GM10248 (cell line): Measurements from ENCODE around the gene PSTK.

Source experiments
- CTCF ChIA-PET: fragments of 300-600 bp; sonication (Branson Sonifier 250); formaldehyde crosslinking; extraction: SDS; loops from one replicate; lab custom pipeline; 2021; ENCODE audit warnings: antibody characterized with exemption; lab: Yijun Ruan, JAX
- POLR2A ChIA-PET: fragments of 350-650 bp; sonication (Branson Sonifier 250); formaldehyde crosslinking; extraction: SDS; loops from one replicate; lab custom pipeline; 2020; ENCODE audit warnings: antibody characterized with exemption; lab: Yijun Ruan, JAX
- DNase-seq: peaks from one replicate; pipeline ENCODE4 v3.0.0; 2012; ENCODE audit errors: extremely low spot score
- CTCF ChIP-seq: IDR thresholded peaks from 2 replicates; pipeline ENCODE4 v1.5.1; 2012; ENCODE audit warnings: mild to moderate bottlenecking, low read depth; ENCODE audit errors: extremely low read depth, missing control alignments, control extremely low read depth

PSTK gene

GRCh38 chr10:122997864-122998263 lies 17.7 kb downstream of the PSTK start:
- CTCF ChIA-PET, result interaction anchor here (1.8 to 12.2 kb wide), 2 partner anchors 11 to 16 kb away, joined by 4 to 107 read pairs; partner anchors contain the start of gene PSTK
- no peak for DNase-seq
- TF ChIP-seq CTCF, result no peak
- POLR2A ChIA-PET, result interaction anchor here (0.6 kb wide), 1 partner anchor 9 kb away, joined by 3 read pairs; no protein-coding TSS in a partner anchor

- ChIA-PET CTCF (interaction anchor here (1.8 to 12.2 kb wide), 3 partner anchors 11 to 45 kb away, joined by 4 to 107 read pairs (median 6); partner anchors contain the start of gene PSTK), POLR2A (interaction anchor here (1.3 kb wide), 1 partner anchor 8 kb away, joined by 3 read pairs; no protein-coding TSS in a partner anchor)
- DNase-seq, result no peak
- no peak for TF ChIP-seq CTCF
These were observed 18.2 kb downstream of the PSTK start for GRCh38 chr10:122998360-122998917.

- TF ChIP-seq CTCF, result no peak
- POLR2A ChIA-PET, result interaction anchor here (1.3 kb wide), 1 partner anchor 9 kb away, joined by 3 read pairs; no protein-coding TSS in a partner anchor
- CTCF ChIA-PET, result interaction anchor here (1.2 to 12.2 kb wide), 4 partner anchors 8 to 44 kb away, joined by 3 to 107 read pairs (median 5); partner anchors contain the start of gene PSTK
- DNase-seq, result no peak
These were observed 18.7 kb downstream of the PSTK start for GRCh38 chr10:122998934-122999333.

GRCh38 chr10:122999347-122999746 lies 19.1 kb downstream of the PSTK start:
- CTCF ChIA-PET, result interaction anchor here (1.2 to 12.2 kb wide), 4 partner anchors 8 to 44 kb away, joined by 3 to 107 read pairs (median 5); partner anchors contain the start of gene PSTK
- DNase-seq, result no peak
- POLR2A ChIA-PET, result interaction anchor here (1.3 kb wide), 1 partner anchor 9 kb away, joined by 3 read pairs; no protein-coding TSS in a partner anchor
- TF ChIP-seq CTCF, result no peak

GRCh38 chr10:123000155-123000554 lies 20.0 kb downstream of the PSTK start:
- CTCF ChIA-PET, result interaction anchor here (1.2 to 12.2 kb wide), 4 partner anchors 9 to 43 kb away, joined by 3 to 107 read pairs (median 5); partner anchors contain the start of gene PSTK
- POLR2A ChIA-PET, result no interaction called here
- TF ChIP-seq CTCF, result no peak
- DNase-seq, result no peak

- TF ChIP-seq CTCF, result no peak
These were observed 21.2 kb downstream of the PSTK start for GRCh38 chr10:123001370-123001769.

More at GRCh38 chr10:123001370-123001769, 21.2 kb downstream of the PSTK start:
- ChIA-PET POLR2A (interaction anchor here (0.6 kb wide), 1 partner anchor 1740 kb away, joined by 3 read pairs; no protein-coding TSS in a partner anchor), CTCF (interaction anchor here (10.4 kb wide), 1 partner anchor 19 kb away, joined by 84 read pairs; the partner anchor contains the start of gene PSTK)
- no peak for DNase-seq
